ENCODE measurements around the gene LGALS3BP. TPM values are rescaled to one million over a fixed set of nuclear protein-coding genes. Genes with fewer than 3 reads are reported as not detected.

LGALS3BP gene
- total RNA-seq, 1 experiment from 2014 or later, result 69.8 TPM

DNA sequence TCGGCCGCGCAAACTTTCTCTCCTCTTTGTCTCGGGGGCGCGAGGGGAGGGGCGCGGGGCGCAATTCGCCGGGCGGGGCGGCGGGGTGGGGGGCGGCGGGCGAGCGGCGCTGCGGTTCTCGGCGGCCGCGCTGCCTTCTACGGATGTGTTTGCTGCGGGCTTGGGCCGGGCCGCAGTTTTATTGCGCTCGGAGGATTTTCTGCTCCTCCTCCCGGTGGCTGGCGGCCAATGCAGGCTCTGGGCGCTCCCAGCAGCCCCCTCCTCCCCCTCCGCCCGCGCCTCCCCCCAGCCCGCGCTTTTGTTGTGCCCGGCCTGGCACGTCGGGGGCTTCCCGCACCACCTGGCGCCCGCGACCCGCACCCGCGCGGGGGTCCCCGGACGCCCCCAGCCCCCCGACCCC, 54.5 kb downstream of the LGALS3BP start, which contains the start of gene TIMP2:
TIMP2 (minus strand) TSS at position 154 of the 400 bp plus-strand sequence. CDS start 299 bp downstream, outside the sequence.
- Histone ChIP-seq H3K27ac (ENCODE audit: insufficient read length, low read depth, low read length) (no peak within 1 kb of the TSS), H3K79me1 (ENCODE audit: insufficient read depth, low read depth, low read length, poor library complexity, severe bottlenecking) (peaks cover 4% of the 10 kb centered on the region), H3K9ac (ENCODE audit: extremely low read depth, insufficient read length, low read length) (no peak within 1 kb of the TSS), H3K23ac (ENCODE audit: insufficient read length, low read depth, low read length) (no peak within 1 kb of the TSS), H3K79me2 (ENCODE audit: insufficient read depth, low read length) (no peaks in the 10 kb centered on the region; the same call in 1 of the 2 replicates), H3K23me2 (ENCODE audit: insufficient read length, low read depth, low read length, poor library complexity, severe bottlenecking) (peaks cover 10% of the 10 kb centered on the region), H2AK5ac (ENCODE audit: insufficient read length, low read length) (no peak within 1 kb of the TSS), H4K20me1 (ENCODE audit: control insufficient read depth, insufficient read depth, insufficient read length) (no peaks in the 10 kb centered on the region), H3K4me2 (ENCODE audit: insufficient read depth, insufficient read length, low read length) (peak within 1 kb of the TSS; percentile 71), H2BK20ac (ENCODE audit: low read depth, low read length, poor library complexity, severe bottlenecking) (no peak within 1 kb of the TSS), H4K8ac (replicated peaks; ENCODE audit: insufficient read length, low read depth, low read length) (no peak within 1 kb of the TSS), H3K18ac (ENCODE audit: insufficient read length, low read depth, low read length) (peak within 1 kb of the TSS; percentile 67), H4K5ac (ENCODE audit: insufficient read length, low read depth, low read length) (no peak within 1 kb of the TSS), H3K4me1 (ENCODE audit: insufficient read depth, low read length) (peaks cover 3% of the 10 kb centered on the region; the same call in 1 of the 2 replicates), H3K9me3 (ENCODE audit: control insufficient read depth, low read depth, low read length) (no peaks in the 10 kb centered on the region), H3K4ac (ENCODE audit: low read depth, low read length) (no peak within 1 kb of the TSS), H2BK15ac (ENCODE audit: low read depth, low read length) (peak within 1 kb of the TSS; percentile 75), H4K91ac (ENCODE audit: insufficient read length, low read depth, low read length) (no peak within 1 kb of the TSS), H3K14ac (ENCODE audit: insufficient read depth, low read length) (peak within 1 kb of the TSS; percentile 72), H2BK5ac (ENCODE audit: insufficient read length, low read length) (no peak within 1 kb of the TSS), H3K27me3 (ENCODE audit: insufficient read depth, low read length) (no peaks in the 10 kb centered on the region), H2BK120ac (ENCODE audit: low read depth, low read length, poor library complexity, severe bottlenecking) (no peak within 1 kb of the TSS), H2BK12ac (ENCODE audit: insufficient read length, low read depth, low read length) (no peak within 1 kb of the TSS), H3T11ph (ENCODE audit: low read length) (no peak within 1 kb of the TSS), H3K56ac (ENCODE audit: insufficient read length, low read depth, low read length) (no peak within 1 kb of the TSS), H2AFZ (ENCODE audit: low read length) (no peak within 1 kb of the TSS)
- TF ChIP-seq, protein P1, sequence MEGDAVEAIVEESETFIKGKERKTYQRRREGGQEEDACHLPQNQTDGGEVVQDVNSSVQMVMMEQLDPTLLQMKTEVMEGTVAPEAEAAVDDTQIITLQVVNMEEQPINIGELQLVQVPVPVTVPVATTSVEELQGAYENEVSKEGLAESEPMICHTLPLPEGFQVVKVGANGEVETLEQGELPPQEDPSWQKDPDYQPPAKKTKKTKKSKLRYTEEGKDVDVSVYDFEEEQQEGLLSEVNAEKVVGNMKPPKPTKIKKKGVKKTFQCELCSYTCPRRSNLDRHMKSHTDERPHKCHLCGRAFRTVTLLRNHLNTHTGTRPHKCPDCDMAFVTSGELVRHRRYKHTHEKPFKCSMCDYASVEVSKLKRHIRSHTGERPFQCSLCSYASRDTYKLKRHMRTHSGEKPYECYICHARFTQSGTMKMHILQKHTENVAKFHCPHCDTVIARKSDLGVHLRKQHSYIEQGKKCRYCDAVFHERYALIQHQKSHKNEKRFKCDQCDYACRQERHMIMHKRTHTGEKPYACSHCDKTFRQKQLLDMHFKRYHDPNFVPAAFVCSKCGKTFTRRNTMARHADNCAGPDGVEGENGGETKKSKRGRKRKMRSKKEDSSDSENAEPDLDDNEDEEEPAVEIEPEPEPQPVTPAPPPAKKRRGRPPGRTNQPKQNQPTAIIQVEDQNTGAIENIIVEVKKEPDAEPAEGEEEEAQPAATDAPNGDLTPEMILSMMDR (conservative IDR thresholded peaks at IDR 0.05), result peak; percentile 46
- Mint-ChIP-seq H3K9me3 (no peaks in the 10 kb centered on the region), H3K36me3 (ENCODE audit: insufficient read depth in 1 of 3, low read depth in 3 of 3) (no peaks in the 10 kb centered on the region), H3K27ac (no peak within 1 kb of the TSS; a peak in 1 of 7 replicates), H3K4me3 (peak within 1 kb of the TSS; percentile 71 to 83), H3K27me3 (ENCODE audit: low read depth) (peaks cover 24% of the 10 kb centered on the region), H3K4me1 (peaks cover 12 to 41% of the 10 kb centered on the region in 2 experiments)
- WGBS (ENCODE audit: extremely low coverage, insufficient read length, low lambda C conversion rate), result no CpG with 5 or more reads among the region's 52 CpGs
- peak; percentile 92 for DNase-seq
